Adipocyte (in vitro differentiated cells): ENCODE measurements around the gene TMEM222.

Experiments used
- DNase-seq: peaks from one replicate; pipeline ENCODE4 v3.0.0-alpha.2; 2015; ENCODE audit warnings: low read depth
- H3K27me3 ChIP-seq: replicated peaks from 2 replicates; pipeline ENCODE4 v1.7.0; 2013; ENCODE audit warnings: mild to moderate bottlenecking, low read length, moderate library complexity; ENCODE audit not compliant: control insufficient read depth, insufficient read depth
- H3K36me3 ChIP-seq: 2 replicates; pipeline ENCODE4 v1.7.0; 2013; ENCODE audit warnings: low read length, mild to moderate bottlenecking, moderate library complexity; ENCODE audit not compliant: control insufficient read depth, insufficient read depth, severe bottlenecking
- H3K4me1 ChIP-seq: 2 replicates; pipeline ENCODE4 v1.7.0; 2013; ENCODE audit warnings: mild to moderate bottlenecking, low read length, moderate library complexity; ENCODE audit not compliant: control insufficient read depth, insufficient read depth
- H3K4me3 ChIP-seq: 2 replicates; pipeline ENCODE4 v1.7.0; 2013; ENCODE audit warnings: mild to moderate bottlenecking, low read length, moderate library complexity
- H3K9ac ChIP-seq: 2 replicates; pipeline ENCODE4 v1.7.0; 2013; ENCODE audit warnings: mild to moderate bottlenecking, low read length, moderate library complexity
- H3K9me3 ChIP-seq: 2 replicates; pipeline ENCODE4 v1.7.0; 2013; ENCODE audit warnings: mild to moderate bottlenecking, low read length, moderate library complexity; ENCODE audit not compliant: control insufficient read depth

TMEM222 gene

DNA sequence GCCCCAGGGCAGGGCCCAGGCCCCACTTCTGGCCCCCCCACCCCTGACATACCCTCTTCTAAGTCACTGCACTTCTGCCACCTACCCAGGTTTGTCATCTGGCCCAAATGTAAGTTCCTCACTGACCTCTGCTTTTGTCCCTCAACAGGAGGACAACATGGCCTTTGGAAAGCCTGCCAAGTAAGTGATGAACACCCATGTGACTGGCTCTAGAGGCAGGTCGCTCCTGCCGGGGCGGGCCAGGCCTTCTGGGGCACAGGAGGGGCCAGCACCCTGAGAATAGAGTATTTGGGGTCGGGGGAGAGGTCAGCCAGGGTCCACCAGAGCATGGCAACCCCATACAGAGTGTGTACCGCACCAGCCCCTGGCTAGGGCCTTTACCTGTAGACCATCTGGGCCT is 10.0 kb downstream of the TMEM222 start:
- no peaks in the 10 kb centered on the region for H3K27me3 ChIP-seq
- H3K36me3 ChIP-seq, result peaks cover 51% of the 10 kb centered on the region
- no peak for DNase-seq
- no peaks in the 10 kb centered on the region for H3K9me3 ChIP-seq
- peaks cover 2% of the 10 kb centered on the region for H3K4me1 ChIP-seq
- no peak overlapping the region for H3K4me3 ChIP-seq
- peak overlapping the region; percentile 7 for H3K9ac ChIP-seq

DNA sequence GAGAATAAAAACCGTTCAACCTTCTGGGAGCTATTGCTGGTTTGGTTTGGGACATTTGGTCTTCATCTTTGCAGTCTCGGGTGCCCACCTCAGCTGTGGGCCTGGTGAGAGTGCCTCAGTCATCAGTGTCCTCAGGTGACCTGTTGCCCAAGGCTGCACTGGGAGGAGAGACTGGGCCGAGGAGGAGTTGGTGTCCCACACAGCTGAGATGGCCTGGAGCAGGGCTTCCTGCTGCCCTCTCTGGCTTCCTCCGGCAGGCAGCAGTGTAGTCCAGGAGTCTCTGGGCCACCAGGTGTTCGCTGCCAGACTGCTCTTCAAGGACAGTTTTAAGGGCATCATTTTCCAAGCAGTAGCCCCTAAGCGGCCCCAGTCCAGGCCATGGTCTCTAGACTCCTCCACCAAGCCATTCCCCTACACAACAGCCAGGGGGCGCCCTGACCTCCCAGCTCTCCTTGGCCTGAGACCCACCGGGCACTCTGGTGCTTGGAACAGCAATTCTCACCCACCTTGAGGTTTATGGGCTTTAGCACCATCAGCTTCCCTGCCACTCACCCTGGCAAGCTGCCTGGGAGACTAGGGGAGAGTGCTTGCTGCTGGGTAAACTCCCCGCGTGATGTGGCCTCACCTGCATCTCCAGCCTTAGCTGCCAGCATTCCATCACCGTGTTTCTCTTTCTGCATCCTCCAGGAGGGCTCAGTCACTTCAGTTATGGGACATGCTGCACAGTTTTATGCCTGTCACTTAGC is 10.7 kb downstream of the TMEM222 start:
- peak overlapping the region; percentile 7 for H3K9ac ChIP-seq
- no peaks in the 10 kb centered on the region for H3K4me1 ChIP-seq
- H3K36me3 ChIP-seq, result peaks cover 49% of the 10 kb centered on the region
- peak; percentile 75 for DNase-seq
- no peaks in the 10 kb centered on the region for H3K9me3 ChIP-seq
- no peak overlapping the region for H3K4me3 ChIP-seq
- no peaks in the 10 kb centered on the region for H3K27me3 ChIP-seq

DNA sequence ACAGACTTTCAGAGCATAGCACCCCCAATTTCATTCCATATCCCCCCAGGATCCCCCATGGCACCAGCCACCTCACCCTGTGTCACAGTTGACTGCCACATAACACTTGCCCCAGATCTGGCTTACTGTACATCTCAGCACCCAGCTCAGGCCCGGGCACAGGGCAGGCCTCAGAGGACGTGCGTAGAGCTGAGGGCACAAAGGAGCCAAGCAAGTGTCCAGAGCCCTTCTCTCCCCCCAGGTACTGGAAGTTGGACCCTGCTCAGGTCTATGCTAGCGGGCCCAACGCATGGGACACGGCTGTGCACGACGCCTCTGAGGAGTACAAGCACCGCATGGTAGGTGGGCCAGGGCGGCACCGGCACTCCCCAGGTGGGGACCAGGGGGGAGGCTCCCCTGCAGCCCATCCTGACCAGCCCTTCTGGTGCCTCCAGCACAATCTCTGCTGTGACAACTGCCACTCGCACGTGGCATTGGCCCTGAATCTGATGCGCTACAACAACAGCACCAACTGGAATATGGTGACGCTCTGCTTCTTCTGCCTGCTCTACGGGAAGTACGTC is 11.8 kb downstream of the TMEM222 start:
- H3K27me3 ChIP-seq, result no peaks in the 10 kb centered on the region
- H3K4me1 ChIP-seq, result no peaks in the 10 kb centered on the region
- peaks cover 47% of the 10 kb centered on the region for H3K36me3 ChIP-seq
- no peak overlapping the region for H3K4me3 ChIP-seq
- no peak for DNase-seq
- H3K9me3 ChIP-seq, result no peaks in the 10 kb centered on the region
- H3K9ac ChIP-seq, result no peak overlapping the region

DNA sequence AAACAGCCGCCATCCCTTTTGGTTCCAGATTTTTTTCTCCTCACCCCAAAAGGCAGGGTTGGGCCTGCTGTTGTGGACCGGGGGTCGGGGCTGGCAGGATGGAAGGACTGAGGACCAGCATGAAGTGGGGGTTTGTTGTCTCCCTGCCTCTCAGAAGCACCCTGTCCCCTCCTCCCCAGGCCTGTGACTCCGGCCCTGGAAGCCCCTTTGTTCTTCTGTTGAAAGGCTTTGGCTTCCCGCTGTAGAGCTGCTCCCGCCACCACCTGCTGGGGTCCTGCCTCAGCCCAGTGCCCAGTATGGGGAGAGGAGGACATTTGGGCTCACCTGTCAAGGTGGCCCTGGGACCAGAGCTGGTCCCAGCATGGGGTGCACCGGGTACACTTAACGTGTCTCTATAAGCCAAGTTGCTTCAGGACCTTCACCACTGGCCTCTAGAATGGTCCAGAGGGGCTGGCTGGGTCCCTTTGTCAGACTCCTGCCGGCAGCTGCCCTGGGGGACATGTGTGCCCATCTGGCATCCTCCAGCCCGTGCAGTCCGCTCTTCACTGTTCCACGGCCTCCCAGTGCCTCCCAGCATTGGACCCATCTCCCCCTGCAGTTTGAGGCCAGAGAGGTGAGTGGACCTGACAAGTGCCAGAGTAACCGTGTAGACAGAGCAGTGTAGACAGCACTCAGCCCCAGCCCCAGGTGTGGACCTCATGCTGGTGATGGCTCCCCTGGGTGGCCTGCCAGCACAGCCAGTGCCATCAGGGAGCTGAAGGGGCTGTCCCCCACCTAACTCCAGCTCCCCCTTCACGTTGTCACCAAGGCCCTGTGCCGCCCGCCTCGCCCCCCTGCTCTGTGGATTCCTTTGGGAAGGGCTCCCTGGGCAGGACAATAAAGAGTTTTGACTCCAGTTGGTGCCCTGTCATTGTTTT is 13.8 kb downstream of the TMEM222 start:
- Histone ChIP-seq H3K4me1 (no peaks in the 10 kb centered on the region), H3K9ac (no peak overlapping the region), H3K9me3 (no peaks in the 10 kb centered on the region), H3K36me3 (peaks cover 47% of the 10 kb centered on the region), H3K4me3 (no peak overlapping the region), H3K27me3 (no peaks in the 10 kb centered on the region)
- no peak for DNase-seq

DNA sequence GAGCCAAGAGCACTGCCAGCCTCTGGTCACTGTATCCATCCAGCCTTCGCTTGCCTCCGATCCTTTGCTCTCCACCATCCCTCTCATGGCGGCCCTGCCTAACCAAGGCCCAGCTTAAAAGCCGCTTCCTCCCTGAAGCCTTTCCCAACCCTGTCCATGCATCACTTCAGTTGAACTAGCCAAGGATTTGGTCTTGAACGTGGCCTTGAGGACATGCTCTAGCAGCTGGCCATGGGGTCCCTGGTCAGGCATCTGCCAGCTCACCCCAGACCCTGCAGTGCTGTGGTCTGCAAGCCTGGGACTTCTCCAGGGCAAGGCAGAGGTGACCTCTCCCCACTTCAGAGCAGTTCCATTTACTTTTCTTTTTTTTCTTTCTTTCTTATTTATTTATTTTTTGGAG is 14.8 kb downstream of the TMEM222 start:
- no peaks in the 10 kb centered on the region for H3K27me3 ChIP-seq
- H3K36me3 ChIP-seq, result peaks cover 45% of the 10 kb centered on the region
- no peak overlapping the region for H3K4me3 ChIP-seq
- H3K9me3 ChIP-seq, result no peaks in the 10 kb centered on the region
- H3K4me1 ChIP-seq, result peaks cover 6% of the 10 kb centered on the region
- no peak overlapping the region for H3K9ac ChIP-seq
- DNase-seq, result no peak

DNA sequence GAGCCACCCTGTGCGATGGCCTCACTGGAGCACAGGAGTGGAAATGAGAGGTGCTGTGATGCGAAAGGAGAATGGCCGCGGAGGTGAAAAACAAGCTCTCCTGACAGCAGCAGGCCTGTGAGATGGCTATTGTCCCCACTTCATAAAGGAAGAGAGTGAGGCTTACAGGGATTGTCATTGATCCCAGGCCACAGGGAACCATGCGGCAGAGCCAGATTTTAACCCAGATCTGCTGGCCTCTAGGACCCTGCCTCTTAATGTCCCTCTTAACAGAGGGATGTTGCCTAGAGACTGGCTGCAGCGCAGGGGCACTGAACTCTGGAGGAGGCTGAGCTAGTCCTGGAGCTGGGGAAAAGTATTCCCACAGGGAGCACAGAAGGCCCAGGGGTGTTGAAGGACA is 16.8 kb downstream of the TMEM222 start:
- peaks cover 10% of the 10 kb centered on the region for H3K4me1 ChIP-seq
- no peaks in the 10 kb centered on the region for H3K27me3 ChIP-seq
- H3K9me3 ChIP-seq, result no peaks in the 10 kb centered on the region
- H3K36me3 ChIP-seq, result peaks cover 29% of the 10 kb centered on the region
- H3K4me3 ChIP-seq, result no peak overlapping the region
- no peak for DNase-seq
- H3K9ac ChIP-seq, result no peak overlapping the region

DNA sequence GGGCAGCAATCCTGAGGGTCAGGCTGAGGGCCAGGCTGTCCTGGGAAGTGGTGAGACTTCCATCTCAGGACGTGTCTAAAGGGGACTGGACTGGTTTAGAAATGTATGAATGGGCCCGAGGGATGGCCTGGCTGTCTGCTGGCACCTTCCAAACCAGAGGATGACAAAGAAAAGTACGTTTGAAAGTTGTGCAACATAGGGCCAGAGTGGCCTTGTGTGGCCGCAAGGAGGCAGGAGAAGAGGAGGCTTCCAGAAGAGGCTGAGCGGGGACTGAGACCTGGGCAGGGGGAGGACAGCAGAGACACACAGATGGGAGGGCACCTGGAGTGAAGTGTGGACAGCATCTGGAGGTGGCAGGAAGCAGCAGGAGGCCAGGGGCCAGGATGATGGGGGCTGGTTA is 17.2 kb downstream of the TMEM222 start:
- Histone ChIP-seq H3K4me1 (peaks cover 10% of the 10 kb centered on the region), H3K9ac (no peak overlapping the region), H3K4me3 (no peak overlapping the region), H3K36me3 (peaks cover 24% of the 10 kb centered on the region), H3K9me3 (no peaks in the 10 kb centered on the region), H3K27me3 (no peaks in the 10 kb centered on the region)
- no peak for DNase-seq

DNA sequence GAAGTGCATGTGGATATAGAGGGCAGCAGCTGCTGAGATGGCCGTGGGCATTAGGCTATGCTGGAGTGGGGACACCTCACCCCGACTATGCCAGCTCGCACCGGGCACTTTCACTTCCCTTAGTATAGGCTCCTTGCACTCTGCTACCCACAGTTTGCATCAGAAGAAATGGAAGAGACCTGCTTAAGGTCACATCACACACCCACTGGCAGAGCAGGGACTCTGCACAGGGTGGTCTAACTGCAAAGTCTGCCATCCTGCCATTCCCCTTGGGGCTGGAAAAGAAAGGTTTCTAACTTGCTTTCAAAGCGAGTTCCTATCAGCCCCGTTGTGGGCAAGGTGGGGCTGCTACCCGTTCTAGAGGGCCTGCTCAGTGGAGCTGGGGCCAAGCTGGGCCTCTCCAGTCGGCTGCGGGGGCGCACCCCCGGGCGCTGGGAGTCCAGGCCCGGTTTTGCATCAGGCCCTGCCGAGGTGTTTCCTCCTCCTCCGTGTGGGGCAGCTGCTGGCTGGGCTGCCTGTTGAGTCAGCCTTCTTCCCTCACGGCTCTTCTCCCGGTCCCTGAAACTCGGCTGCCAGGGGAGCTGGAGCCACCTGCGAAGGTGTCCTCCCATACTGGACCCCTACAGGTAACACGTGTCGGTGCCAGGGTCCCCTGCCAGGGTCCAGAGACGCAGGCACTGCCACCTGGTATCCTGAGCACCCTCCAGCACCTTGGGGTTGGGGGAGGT is 19.7 kb downstream of the TMEM222 start, which contains the start of gene SYTL1:
TSS of gene SYTL1 (plus strand) at position 498 of the 728 bp plus-strand sequence. CDS start 3,313 bp downstream, outside the sequence.
- no peaks in the 10 kb centered on the region for H3K9me3 ChIP-seq
- H3K4me1 ChIP-seq, result peaks cover 10% of the 10 kb centered on the region
- H3K36me3 ChIP-seq, result peaks cover 3% of the 10 kb centered on the region
- H3K4me3 ChIP-seq, result no peak within 1 kb of the TSS
- peak; percentile 55 for DNase-seq
- H3K9ac ChIP-seq, result no peak within 1 kb of the TSS
- no peaks in the 10 kb centered on the region for H3K27me3 ChIP-seq

DNA sequence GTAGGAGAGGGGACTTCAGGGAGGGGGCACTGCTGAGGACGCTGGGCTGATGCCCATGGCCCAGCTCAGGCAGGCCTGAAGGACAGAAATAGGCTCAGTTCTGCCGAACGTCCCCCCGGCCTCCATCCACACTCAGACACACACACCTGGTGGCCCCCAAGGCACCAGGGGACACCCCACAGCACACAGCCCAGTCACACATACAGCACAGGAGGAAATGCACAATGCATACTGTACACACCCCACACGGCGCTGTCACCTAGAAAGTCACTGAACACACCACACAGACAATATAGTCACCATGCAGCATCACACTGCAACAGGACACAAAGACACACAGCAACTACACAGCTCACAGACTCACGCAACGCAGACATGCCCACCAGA is 20.4 kb downstream of the TMEM222 start:
- Histone ChIP-seq H3K4me3 (no peak overlapping the region), H3K9me3 (no peaks in the 10 kb centered on the region), H3K4me1 (peaks cover 10% of the 10 kb centered on the region), H3K36me3 (peaks cover 3% of the 10 kb centered on the region), H3K27me3 (no peaks in the 10 kb centered on the region), H3K9ac (no peak overlapping the region)
- no peak for DNase-seq

DNA sequence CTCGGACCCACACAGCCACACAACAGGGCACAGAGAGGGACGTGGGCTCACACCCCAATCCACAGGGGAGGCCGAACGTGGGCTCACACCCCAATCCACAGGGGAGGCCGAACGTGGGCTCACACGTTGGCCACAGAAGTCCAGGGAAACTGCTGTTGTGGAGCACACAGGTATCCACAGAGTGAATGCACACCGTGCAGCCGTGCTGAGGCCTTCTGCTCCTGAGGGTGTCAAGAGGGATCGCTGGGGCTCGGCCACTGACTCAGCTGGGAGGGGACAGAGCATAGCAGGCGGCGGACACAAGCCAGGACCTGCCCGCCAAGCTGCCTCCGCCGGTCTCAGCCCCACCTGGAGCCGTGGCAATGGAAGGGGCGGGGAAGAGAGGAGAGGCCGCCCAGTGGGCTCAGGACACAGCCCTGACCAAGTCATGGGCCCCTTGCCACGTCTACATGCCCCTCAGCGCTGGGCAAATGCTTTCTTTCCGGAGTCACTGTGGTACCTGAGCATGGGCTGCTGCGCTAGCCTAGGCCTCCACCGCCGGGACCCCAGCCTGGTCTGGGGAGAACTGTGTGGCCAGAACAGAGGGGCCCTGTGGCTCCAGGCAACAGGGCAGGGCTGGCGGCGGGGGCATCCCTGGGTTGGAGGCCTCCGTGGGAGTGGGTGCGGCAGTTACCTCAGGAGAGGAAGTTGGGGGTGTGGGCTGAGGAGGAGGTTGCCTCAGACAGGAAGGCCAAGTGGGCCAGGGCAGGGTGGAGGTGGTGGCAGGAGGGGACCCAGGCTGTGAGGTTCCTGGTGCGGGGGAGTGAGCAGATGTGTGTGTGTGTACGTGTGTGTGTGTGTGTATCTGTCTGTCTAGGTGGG is 21.0 kb downstream of the TMEM222 start:
- Histone ChIP-seq H3K36me3 (peaks cover 3% of the 10 kb centered on the region), H3K9ac (no peak overlapping the region), H3K9me3 (no peaks in the 10 kb centered on the region), H3K27me3 (no peaks in the 10 kb centered on the region), H3K4me3 (no peak overlapping the region), H3K4me1 (peaks cover 10% of the 10 kb centered on the region)
- DNase-seq, result no peak
